GM06990 (cell line): ENCODE measurements around the gene KRTAP9-7.
"Not testable (repeated sequence)": the region's sequence is repeated elsewhere in the genome, so short reads cannot be mapped to it uniquely, and the experiment has no call there.

ENCODE experiments used
- DNase-seq: peaks from one replicate; pipeline ENCODE4 v3.0.0-alpha.2; 2011; ENCODE audit not compliant: insufficient read length; ENCODE audit errors: extremely low read depth
- H3K27me3 ChIP-seq: replicated peaks from 2 replicates; pipeline ENCODE4 v1.6.0; 2011; ENCODE audit warnings: low read length; ENCODE audit not compliant: control insufficient read depth, insufficient read depth
- H3K36me3 ChIP-seq: 2 replicates; pipeline ENCODE4 v1.5.1; 2011; ENCODE audit warnings: low read length; ENCODE audit not compliant: control insufficient read depth, insufficient read depth
- H3K4me3 ChIP-seq: replicated peaks from 2 replicates; pipeline ENCODE4 v1.5.1; 2011; ENCODE audit warnings: low read depth, mild to moderate bottlenecking, control low read depth, low read length
- CTCF ChIP-seq: IDR thresholded peaks from 2 replicates; pipeline ENCODE4 v1.5.1; 2011; ENCODE audit warnings: low read length, control low read depth, mild to moderate bottlenecking, inconsistent platforms; ENCODE audit not compliant: insufficient read depth, poor library complexity, severe bottlenecking

The KRTAP9-7 gene

GRCh38 chr17:41251261-41251660, 24.2 kb upstream of the KRTAP9-7 start:
- DNase-seq = no peak
- Histone ChIP-seq H3K36me3 (no peaks in the 10 kb centered on the region), H3K4me3 (no peak overlapping the region), H3K27me3 (no peaks in the 10 kb centered on the region)
- TF ChIP-seq CTCF = no peak

GRCh38 chr17:41254861-41255260, 20.6 kb upstream of the KRTAP9-7 start:
- TF ChIP-seq CTCF = no peak
- no peaks in the 10 kb centered on the region for H3K36me3 ChIP-seq
- no peak for DNase-seq
- H3K4me3 ChIP-seq = no peak overlapping the region
- H3K27me3 ChIP-seq = no peaks in the 10 kb centered on the region

- not testable (repeated sequence) for DNase-seq, H3K27me3 ChIP-seq, H3K36me3 ChIP-seq, H3K4me3 ChIP-seq
Measured at GRCh38 chr17:41255381-41256290, 19.9 kb upstream of the KRTAP9-7 start, which contains the start of gene KRTAP9-9. Gene KRTAP9-9 (plus strand): TSS chr17:41255384.

- no peak for TF ChIP-seq CTCF
- no peaks in the 10 kb centered on the region for H3K27me3 ChIP-seq
- H3K4me3 ChIP-seq = no peak overlapping the region
- H3K36me3 ChIP-seq = no peaks in the 10 kb centered on the region
- no peak for DNase-seq
Measured at GRCh38 chr17:41256291-41256685, 19.2 kb upstream of the KRTAP9-7 start.

GRCh38 chr17:41258406-41258805, 17.1 kb upstream of the KRTAP9-7 start:
- DNase-seq = no peak
- no peak overlapping the region for H3K4me3 ChIP-seq
- H3K36me3 ChIP-seq = no peaks in the 10 kb centered on the region
- H3K27me3 ChIP-seq = no peaks in the 10 kb centered on the region
- TF ChIP-seq CTCF = no peak

- no peak for TF ChIP-seq CTCF
- DNase-seq = no peak
- Histone ChIP-seq H3K4me3 (no peak overlapping the region), H3K27me3 (no peaks in the 10 kb centered on the region), H3K36me3 (no peaks in the 10 kb centered on the region)
Measured at GRCh38 chr17:41263212-41263611, 12.3 kb upstream of the KRTAP9-7 start.
